HG03196 (cell line): ENCODE data around the gene KIF16B.

Experiments used
- ATAC-seq: cut with Tn5 transposase; IDR thresholded peaks from one replicate; pipeline ENCODE4 v1.9.1; 2021; ENCODE audit not compliant: unreplicated experiment

Gene KIF16B

DNA sequence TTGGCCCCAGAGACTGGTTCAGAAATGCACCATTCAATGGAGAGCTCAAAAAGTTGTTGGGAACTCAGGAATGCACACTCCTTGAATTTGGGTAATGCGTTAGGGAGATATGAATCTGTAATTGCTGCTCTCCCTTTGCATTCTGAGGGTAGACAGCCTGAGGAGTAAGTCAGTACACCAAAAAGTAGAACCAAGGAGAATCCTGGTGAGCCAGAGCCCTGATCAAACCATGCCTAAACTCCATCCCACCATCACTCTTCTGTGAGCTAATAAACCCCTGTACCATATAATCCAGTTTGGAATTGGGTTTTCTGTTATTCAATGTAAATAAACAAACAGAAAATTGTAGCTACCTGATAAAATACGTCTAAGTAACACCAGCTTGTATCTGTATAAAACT lies 90.2 kb downstream of the KIF16B start:
- no peak for ATAC-seq

DNA sequence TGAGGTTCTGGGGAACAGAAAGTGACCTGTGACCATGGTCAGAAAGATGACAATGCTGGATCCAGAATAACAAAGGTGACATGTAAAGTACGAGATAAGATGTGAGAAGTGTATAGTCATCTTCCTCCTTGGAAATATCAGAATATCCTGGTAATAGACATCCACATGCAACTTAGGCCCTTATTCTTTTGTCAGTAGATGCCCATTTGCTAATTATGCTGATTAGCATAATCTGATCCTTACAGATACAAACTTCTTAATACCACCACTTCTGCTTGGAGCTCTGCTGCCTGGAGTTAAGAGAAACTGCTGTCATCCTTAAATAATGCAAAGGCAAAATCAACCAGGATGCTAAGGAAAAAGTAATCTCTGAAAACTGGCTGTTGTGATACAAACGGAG lies 91.3 kb downstream of the KIF16B start:
- ATAC-seq: no peak

DNA sequence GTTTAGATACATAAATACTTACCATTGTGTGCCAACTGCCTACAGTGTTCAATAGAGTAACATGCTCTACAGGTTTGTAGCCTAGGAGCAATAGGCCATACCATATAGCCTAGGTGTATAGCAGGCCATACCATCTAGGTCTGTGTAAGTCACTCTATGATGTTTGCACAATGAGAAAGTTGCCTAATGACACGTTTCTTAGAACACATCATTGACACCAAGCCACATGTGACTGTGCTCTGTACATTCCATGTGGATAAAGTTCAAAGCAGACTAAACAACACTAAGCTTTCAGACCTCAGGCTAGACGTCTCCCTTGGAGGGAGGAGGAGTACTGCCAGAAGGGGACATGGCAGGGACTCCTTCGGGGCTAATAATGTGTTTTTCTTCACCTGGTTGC lies 93.6 kb downstream of the KIF16B start:
- ATAC-seq: no peak

DNA sequence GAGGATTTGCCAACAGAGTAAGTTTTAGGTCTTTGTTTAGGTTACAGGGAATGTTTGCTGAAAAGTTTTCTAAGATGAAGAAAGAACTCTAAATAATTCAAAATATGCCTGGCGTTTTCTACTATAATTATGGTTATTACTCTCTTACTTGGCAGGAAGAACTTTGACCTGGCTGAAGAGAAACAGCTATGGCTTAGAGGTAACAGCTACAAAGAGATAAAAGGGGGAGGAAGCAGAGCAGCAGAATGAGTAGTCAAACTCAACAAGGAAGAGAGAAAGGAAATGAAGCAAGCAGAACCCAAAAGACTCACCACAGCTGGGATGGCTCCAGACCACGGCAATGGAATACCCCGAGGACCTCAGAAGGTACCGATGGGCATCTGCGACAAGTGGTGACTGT lies 95.6 kb downstream of the KIF16B start:
- no peak for ATAC-seq

DNA sequence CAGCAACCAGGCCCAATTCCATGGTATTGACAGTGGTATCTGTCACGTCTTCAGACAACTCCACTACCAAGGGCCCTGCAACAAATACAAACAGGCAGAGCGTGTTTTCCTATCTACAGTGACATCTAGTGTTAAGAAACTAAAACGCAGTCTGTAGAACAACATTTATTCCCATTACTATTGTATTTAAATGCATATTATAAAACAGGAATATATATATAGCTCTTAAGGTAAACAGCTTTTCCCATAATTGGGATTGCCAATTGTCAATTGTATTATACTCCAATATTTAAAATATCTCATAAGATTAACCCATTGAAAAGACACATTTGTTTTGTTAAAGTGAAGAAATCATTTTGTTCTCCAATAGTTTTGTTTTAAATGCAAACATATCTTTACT lies 97.2 kb downstream of the KIF16B start:
- no peak for ATAC-seq

DNA sequence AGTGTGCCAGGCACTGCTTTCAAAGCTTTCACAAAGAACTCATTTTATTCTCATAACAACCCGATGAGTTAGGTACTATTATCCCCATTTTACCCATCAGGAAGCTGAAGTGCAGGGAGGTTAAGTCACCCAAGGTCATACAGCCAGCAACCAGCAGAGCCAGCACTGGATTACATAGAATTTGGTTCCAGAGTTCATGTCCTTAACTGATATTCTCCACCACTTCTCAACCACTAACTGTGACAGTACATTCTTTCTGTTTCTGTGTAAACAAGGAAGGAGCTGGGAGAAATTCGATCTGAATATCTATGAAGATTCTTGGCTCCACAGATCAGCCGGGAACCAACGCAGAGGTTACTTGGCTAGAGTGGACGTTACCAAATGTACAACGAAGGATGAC lies 98.0 kb downstream of the KIF16B start:
- no peak for ATAC-seq

DNA sequence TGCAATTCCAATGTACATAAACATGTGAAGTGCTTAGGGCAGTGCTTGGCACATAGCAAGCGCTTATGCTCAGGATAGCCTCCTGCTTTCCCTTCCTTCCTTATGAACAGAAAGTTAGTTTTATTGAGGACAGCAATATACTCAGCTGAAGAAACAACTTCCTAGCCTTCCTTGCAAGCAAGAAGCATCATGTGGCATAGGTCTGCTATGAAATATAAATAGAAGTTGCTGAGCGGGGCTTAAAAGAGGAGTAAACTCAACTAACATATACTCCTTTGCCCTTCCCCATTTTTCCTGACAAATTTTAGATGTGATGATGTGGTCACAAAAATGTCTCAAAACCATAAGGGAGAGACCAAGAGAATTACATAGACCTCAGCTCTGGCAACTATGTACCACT lies 98.9 kb downstream of the KIF16B start:
- no peak for ATAC-seq

DNA sequence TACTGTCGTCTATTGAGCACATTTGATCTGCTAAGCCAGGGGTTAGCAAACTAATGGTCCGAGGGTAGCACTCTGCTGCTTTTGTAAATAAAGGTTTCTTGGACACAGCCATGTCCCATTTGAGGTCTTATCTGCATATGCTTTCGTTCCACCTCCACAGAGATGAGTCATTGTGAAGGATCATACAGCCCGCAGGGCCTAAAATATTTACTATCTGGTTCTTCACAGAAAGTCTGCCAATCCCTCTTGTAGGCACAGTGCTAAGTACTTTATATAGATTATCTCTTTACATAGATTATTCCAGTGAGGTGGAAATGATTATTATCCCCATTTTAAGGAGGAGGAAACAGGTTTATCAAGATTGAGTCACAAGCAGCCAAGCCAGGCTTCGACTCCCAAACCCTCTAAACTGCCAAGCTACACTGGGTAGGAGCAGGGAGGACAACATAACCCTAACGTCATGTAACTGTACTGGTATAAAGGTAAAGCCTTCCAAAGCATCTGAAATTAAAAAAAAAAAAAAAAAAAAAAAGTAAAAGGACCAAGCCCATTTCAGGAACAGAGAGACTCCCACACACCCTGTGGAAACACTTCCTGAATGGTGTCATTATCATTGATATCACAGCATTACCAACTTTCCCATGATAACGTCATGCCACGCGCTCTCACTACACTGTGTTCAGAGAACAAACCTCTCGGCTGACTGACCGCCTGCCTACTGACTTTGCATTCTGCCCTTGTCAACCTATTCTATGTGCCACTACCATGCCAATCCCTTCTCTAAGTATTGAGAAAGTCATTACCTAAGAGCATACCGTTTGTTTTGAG lies 101.0 kb downstream of the KIF16B start:
- no peak for ATAC-seq

DNA sequence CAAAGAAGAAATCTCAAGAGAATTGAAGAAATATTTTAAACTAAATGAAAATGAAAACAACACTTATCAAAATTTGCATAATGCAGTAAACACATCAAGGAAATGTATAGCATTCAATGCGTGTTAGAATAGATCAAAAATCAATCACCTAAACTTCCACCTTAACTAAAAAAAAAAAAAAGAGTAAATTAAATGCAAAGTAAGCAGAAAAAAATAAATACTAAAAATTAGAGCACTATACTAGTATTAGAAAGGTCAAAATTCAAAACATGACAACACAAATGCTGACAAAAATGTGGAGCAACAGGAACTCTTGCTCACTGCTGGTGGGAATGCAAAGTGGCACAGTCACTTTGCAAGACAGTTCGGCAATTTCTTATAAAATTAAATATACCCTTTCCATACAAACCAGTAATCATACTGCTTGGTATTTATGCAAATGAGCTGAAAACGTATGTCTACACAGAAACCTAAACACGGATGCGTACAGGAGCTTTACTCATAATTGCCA lies 103.8 kb downstream of the KIF16B start:
- no peak for ATAC-seq

DNA sequence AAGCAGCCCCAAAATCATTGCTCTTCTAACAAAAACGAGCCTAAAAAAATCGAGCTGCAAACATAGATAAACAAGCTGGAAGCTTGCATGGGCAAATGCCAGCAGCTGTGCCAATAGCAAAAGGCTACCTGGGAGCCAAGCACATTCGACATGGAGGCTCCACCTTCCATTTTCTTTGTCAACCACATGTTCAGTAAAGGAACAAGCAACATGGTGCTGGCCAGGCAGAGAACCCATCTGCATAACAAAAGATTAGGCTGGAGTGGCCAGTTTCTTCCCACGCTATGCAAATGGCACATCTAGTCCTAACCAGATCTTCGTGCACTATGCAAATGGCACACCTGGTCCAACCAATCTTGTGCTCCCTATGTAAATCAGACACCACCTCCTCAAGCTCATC lies 110.5 kb downstream of the KIF16B start:
- no peak for ATAC-seq

DNA sequence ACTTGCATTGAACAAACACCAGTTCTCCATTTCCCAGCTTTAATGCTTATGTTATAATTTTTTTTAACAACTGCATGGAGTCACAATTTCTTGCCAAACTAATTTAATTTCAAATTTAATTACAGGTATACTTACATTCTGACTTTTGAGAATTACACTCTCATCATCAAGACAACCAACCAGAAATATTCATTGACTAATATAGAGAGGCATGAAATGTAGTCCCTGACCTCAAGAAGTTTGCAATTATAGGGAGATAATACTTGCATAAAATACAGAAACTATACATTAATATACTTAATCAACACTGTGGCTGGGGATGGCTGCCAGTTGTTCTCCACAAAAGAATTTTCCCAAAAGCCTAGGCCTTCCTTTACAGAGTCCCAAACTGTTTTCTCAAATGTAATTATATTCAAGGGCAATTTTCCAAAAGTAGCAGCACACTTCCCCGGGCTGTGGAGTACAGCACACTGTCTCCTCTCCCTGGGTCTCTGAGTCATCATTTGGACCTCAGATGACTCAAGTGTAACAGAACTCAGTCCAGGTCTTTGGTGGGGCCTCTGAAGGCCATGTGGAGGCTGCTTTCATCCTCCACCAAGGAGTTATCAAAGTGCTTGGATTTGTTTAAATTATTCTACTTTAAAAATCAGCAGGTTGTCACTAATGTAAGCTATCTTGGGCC lies 114.1 kb downstream of the KIF16B start:
- ATAC-seq: no peak

DNA sequence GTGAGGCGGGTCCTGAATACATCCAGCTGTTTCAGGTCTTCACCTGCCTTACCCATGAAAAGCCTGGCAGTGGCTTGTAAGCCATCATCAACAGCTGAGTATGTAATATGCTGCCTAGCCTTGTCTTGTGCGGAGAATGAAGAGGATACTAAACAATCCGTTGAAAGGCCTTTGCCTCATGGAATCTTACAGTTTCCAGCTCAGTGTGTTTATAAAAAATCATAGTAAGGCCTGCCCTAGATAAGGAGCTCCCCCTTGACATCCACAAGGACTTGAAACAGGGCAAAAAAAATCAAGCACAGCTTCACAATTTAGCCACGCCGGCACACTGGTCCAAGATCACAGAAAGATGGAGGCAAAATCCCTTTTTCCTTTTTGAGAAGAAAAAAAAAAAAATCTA lies 115.7 kb downstream of the KIF16B start:
- ATAC-seq: no peak

DNA sequence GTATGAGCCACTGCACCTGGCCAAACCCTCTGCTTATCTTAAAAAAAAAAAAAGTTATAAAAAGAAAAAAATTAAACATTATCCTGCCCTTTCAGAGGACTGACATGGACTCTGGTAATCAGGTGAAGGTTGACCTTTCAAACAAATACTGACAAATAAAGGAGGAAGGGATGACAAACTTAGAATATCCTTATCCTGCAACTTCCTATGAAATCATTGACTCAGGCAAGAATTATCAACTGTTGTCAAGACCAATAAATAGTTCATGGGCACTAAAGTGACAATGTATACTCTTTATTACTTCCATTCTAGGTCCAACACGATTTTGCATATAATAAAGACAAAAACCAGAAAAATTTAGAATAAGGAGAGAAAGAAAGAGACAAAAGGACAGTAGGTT lies 117.9 kb downstream of the KIF16B start:
- no peak for ATAC-seq

DNA sequence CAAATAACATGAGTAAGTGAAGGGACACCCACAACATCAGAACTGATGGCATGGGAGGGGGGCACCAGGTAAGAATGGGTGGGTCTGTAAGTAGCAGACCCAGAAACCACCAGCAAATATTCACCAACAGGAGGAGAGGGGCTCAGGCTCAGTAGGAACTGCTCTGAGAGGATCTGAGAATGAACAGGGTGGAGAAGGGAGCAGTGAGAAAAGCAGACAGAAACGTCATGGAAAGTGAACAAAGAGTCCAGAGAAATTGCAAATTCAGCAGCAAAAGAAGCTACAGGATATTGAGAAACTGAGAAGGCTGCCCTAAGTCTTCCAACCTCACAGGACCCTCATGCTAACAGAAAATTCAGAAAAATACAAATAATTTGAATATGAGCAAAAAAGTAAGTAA lies 121.3 kb downstream of the KIF16B start:
- ATAC-seq: no peak

DNA sequence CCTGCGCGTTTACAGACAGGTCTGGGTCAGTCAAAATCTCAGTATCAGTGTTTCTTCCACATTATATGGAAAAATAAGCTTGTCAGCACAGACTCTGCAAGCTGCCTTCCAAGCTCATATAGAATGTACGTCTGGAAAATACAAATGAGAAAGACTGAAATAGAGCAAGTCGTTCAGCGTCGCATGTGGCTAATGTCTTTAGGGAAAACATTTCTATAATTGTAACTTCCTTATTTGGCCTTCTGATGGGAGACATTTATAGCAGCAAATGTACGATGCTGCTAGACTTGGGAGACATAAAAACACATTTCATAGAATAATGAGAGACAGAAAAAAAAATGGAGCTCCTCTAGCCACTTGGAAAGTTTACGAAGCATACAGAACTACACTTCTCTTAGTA lies 122.2 kb downstream of the KIF16B start:
- ATAC-seq: no peak

DNA sequence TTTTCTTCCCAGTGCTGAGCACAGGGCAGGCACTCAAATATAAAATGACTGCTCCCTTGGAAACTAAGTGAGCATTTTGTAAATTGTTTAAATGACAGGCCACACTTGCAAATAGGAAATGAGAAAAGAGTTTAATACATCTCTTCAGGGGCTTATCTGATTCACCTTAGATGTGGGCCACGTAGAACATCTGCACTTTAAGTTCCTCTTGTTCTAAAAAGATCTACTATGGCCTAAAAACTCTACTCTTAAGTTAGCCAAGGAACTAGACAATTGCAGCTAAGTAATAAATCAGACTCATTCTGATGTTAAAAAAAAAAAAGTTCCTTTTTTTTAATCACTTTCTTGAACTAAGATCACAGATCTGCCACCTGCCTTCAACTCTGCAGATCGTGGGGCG lies 126.3 kb downstream of the KIF16B start:
- ATAC-seq: no peak

DNA sequence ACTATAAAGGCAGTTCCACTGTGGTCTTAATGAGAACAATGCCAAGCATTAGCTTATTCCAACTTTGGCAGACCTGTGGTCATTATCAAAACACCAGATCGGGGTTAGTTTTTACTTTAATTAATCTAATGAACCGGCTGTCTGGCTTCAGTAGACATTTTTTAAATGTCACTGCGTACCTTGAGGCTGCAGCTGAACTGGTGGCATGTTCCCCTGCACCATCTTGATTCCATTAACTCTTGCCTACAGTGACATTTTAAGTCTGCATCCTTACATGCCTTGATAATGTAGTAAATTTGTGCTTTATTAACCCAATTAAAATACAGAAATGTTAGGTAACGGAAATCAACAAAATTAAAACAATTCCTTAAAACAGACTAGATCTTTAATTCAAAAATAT lies 127.0 kb downstream of the KIF16B start:
- ATAC-seq: no peak

DNA sequence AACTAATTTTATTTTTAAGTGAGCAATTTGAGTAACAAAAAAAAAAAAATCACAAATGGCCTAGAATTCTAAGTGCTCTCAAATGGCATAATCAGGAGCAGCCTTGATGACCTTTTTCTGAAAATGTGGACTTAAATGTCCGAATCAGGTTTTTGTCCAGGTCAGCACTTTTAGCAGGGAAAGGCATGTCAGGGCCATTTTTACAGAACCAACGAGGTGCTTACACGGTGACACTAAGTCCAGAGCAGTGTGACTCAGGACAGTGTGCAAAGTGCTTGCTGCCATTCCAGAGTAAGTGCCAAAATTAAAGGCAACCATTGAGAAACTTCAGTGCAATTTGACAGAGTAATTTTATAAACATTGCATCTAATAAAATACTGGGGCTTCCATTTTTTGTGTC lies 127.8 kb downstream of the KIF16B start:
- ATAC-seq: no peak

DNA sequence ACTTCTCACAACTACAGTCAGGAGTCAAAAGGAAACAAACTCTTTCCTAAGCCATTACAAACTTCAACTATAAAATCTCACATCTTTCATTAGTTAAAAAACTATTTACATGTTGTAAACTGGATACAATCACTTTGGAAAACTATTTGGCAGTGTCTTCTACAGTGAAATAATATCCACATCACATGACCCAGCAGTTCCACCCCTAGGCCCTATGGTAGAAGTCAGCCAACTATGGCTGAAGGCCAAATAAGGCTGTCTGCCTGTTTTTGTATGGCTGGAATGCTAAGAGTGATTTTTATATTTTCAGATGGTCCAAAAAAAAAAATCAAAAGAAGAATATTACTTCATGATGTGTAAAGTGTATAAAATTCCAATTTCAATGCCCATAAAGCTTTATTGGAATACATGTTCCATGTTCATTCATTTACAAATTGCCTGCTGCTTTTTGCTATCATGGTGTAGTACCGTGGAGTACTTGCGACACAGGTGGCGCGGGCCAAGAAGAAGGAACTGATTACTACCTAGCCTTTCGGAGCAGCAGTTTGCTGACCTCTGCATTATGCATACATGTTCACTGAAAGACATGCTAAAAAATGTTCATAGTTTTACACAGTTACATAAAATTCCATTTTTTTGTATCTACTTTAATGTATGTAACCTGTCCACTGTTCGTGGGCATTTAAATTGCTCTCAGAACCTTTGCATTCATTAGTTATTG lies 129.0 kb downstream of the KIF16B start:
- no peak for ATAC-seq

DNA sequence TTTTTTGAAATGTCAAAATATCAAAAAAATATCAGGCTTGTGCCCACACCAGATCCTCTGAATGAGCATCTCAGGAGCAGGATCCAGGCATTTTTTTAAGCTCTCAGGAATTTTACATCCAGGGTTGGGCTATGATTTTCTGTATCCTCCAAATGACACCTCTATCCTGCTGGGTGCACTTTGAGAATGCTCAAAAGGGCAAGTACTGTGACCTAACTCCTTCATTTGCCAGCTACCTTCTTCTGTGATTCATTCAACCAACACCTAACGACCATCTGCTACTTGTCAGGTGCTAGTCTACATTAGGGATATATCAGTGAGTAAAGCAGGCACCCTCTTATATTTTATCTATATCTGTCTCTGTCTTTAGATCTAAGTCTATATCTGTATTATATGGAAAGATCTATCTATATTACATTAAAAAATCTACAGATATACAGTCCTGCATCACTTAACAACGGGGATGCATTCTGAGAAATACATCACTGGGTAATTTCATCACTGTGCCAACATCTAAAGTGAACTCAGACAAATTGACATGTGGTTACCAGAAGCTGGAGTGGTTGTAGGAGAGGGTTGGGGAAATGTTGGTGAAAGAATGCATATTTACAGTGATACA lies 131.6 kb downstream of the KIF16B start:
- ATAC-seq: no peak

DNA sequence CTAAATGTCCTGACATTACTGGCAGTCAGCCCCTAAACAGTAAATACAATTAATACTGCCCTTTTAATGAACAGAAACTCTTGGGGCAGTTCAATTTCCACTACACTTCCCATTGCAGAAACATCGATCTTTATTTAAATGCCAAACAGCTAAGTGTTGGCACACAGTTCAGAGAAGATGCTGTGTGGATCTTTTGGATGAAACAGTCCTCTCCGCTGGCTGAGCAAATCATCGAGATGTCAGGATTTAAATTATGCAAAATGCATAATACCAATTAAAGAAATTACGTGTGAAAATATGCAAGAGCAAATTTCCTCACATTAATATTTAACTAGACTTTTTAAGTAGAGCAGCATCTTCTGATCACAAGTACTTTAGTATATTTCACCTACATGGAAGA lies 132.6 kb downstream of the KIF16B start:
- ATAC-seq: no peak
